Activated CD8-positive, alpha-beta memory T cell treated with anti-CD3 and anti-CD28 coated beads, Interleukin-2, amount 10 ng/mL, durations not matched to agents 7 days and 5 days (primary cell): Measurements from ENCODE around the gene ZCCHC2. TPM values are rescaled to one million over a fixed set of nuclear protein-coding genes. Genes with fewer than 3 reads are reported as not detected.

Source experiments
- ATAC-seq: fragments of 150-1000 bp; cut with Tn5 transposase; one replicate; pipeline ENCODE4 v1.10.0; 2021; ENCODE audit warnings: moderate library complexity
- CTCF ChIA-PET: fragments of 350-600 bp; sonication (Branson Sonifier 250); formaldehyde crosslinking; loops from one replicate; lab custom pipeline; 2021; ENCODE audit warnings: antibody characterized with exemption; lab: Charles Lee
- DNase-seq: peaks from one replicate; pipeline ENCODE4 v3.0.0-alpha.2; 2020
- H3K27ac Mint-ChIP-seq: one replicate; pipeline ENCODE4 v1.8.0; 2021; ENCODE audit warnings: mild to moderate bottlenecking, mixed read lengths
- H3K27me3 Mint-ChIP-seq: one replicate; pipeline ENCODE4 v1.8.0; 2021; ENCODE audit warnings: mixed read lengths
- H3K36me3 Mint-ChIP-seq: one replicate; pipeline ENCODE4 v1.8.0; 2021; ENCODE audit warnings: mild to moderate bottlenecking, mixed read lengths
- H3K4me1 Mint-ChIP-seq: one replicate; pipeline ENCODE4 v1.8.0; 2021; ENCODE audit warnings: mixed read lengths
- H3K4me3 Mint-ChIP-seq: one replicate; pipeline ENCODE4 v1.8.0; 2021; ENCODE audit warnings: mild to moderate bottlenecking, moderate library complexity, mixed read lengths
- H3K9me3 Mint-ChIP-seq: one replicate; pipeline ENCODE4 v1.8.0; 2022; ENCODE audit warnings: low read depth, mixed read lengths
- total RNA-seq, 2 experiments: library from RNA; stranded (reverse); gene quantifications; one replicate each; pipeline ENCODE4 v1.2.3, GENCODE V29; 2021

ZCCHC2 gene
- total RNA-seq, 2 experiments from 2014 or later = 45.7 to 71.8 TPM

- no peak overlapping the region for H3K27ac Mint-ChIP-seq
- DNase-seq = no peak
Measured at GRCh38 chr18:62555135-62555534, 32.3 kb downstream of the ZCCHC2 start.

GRCh38 chr18:62556397-62556796 lies 33.6 kb downstream of the ZCCHC2 start:
- peaks cover 13% of the 10 kb centered on the region for H3K4me1 Mint-ChIP-seq
- no peak overlapping the region for H3K4me3 Mint-ChIP-seq
- H3K36me3 Mint-ChIP-seq = peaks cover 74% of the 10 kb centered on the region
- CTCF ChIA-PET = interaction anchor here (0.6 to 1.2 kb wide), 4 partner anchors 12 to 131 kb away, joined by 3 read pairs; no protein-coding TSS in a partner anchor
- DNase-seq (no peak), ATAC-seq (no peak)
- no peaks in the 10 kb centered on the region for H3K9me3 Mint-ChIP-seq
- H3K27me3 Mint-ChIP-seq = no peaks in the 10 kb centered on the region
- no peak overlapping the region for H3K27ac Mint-ChIP-seq

More at GRCh38 chr18:62555135-62555534, 32.3 kb downstream of the ZCCHC2 start:
- ATAC-seq = no peak
- no peaks in the 10 kb centered on the region for H3K9me3 Mint-ChIP-seq
- peaks cover 74% of the 10 kb centered on the region for H3K36me3 Mint-ChIP-seq
- CTCF ChIA-PET = no interaction called here
- no peak overlapping the region for H3K4me3 Mint-ChIP-seq
- H3K27me3 Mint-ChIP-seq = no peaks in the 10 kb centered on the region
- H3K4me1 Mint-ChIP-seq = peaks cover 12% of the 10 kb centered on the region

DNA sequence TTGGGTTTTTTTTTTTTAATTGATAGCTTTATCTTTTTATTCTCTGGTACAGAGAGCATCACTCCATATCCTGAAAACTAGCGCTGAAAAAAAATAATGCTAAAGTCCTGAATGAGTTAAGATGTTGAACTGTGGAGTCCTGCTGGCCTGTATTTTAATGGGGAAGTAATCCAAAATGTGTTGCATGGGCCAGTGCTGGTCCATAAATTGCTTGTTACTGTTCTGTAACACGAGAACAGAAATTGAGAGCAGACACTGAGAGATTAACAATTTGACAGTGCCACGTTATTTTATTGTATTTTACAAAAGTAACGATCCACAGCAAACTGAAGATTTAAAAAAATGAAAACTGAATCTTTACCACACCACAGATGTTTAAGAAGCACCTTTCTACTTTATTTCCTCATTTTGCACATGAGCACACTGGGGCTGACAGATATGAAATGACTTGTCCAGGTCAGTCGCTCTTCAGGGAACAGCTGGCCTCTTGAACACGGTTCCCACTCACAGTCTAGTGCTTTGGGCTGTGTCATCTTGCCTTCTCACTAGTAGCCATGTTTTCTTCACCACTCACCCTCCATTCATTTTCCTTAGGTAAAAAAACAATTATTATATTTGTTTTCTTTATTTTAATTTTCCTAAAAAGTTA lies 35.3 kb downstream of the ZCCHC2 start:
- no peak for DNase-seq
- no peaks in the 10 kb centered on the region for H3K27me3 Mint-ChIP-seq
- CTCF ChIA-PET = no interaction called here
- no peak overlapping the region for H3K27ac Mint-ChIP-seq
- H3K4me1 Mint-ChIP-seq = peaks cover 13% of the 10 kb centered on the region
- no peak overlapping the region for H3K4me3 Mint-ChIP-seq
- peaks cover 77% of the 10 kb centered on the region for H3K36me3 Mint-ChIP-seq
- H3K9me3 Mint-ChIP-seq = no peaks in the 10 kb centered on the region
- no peak for ATAC-seq

DNA sequence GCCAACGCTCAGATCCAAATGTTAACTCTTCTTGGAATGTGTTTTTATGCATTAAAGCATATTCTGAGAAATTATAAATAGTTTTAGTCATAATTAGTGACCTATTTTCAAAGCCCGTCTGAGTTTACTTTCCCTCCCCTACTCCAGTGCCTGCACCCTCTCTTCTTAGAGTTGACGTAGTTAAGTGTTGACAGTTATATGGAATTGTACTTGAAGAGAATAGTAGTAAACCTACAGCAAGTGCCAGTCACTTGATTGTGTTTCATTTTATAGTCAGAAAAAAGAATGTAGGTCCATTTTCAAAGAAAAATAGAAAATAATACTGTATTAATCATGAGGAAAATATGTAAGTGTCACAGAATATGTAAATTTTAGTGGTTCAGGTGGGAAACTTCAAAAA lies 41.2 kb downstream of the ZCCHC2 start:
- ATAC-seq = no peak
- Mint-ChIP-seq H3K4me1 (peaks cover 4% of the 10 kb centered on the region), H3K27ac (peak overlapping the region; percentile 11), H3K4me3 (no peak overlapping the region), H3K36me3 (peaks cover 86% of the 10 kb centered on the region), H3K27me3 (no peaks in the 10 kb centered on the region), H3K9me3 (no peaks in the 10 kb centered on the region)
- DNase-seq = no peak
- CTCF ChIA-PET = no interaction called here

- no peak for ATAC-seq
- no peak for DNase-seq
- Mint-ChIP-seq H3K4me1 (peaks cover 8% of the 10 kb centered on the region), H3K27me3 (no peaks in the 10 kb centered on the region), H3K27ac (no peak overlapping the region), H3K36me3 (peaks cover 88% of the 10 kb centered on the region), H3K9me3 (peaks cover 4% of the 10 kb centered on the region), H3K4me3 (no peak overlapping the region)
- CTCF ChIA-PET = no interaction called here
Measured at GRCh38 chr18:62566199-62566598, 43.4 kb downstream of the ZCCHC2 start.

DNA sequence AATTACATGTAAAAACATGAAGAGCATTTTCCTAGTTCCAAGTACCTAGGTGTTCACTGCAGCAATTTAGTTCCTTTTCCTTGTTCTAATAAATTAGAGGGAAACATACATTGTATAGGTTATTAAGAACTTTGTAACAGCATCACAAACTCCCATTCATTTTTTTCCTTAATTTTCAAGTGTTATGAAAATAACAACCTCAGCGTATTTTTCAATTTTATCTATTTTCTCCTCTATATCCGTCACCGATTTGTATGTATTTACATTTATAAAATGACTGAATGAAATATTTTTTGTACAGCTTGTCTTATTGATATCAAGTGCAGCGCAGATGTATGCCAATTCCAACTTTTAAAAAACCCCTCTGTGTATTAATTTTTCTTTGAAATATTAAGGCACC lies 44.0 kb downstream of the ZCCHC2 start:
- DNase-seq = no peak
- Mint-ChIP-seq H3K9me3 (peaks cover 4% of the 10 kb centered on the region), H3K36me3 (peaks cover 88% of the 10 kb centered on the region), H3K27ac (no peak overlapping the region), H3K4me3 (no peak overlapping the region), H3K27me3 (no peaks in the 10 kb centered on the region), H3K4me1 (peaks cover 14% of the 10 kb centered on the region)
- CTCF ChIA-PET = no interaction called here
- ATAC-seq = no peak

GRCh38 chr18:62569081-62569655 lies 46.3 kb downstream of the ZCCHC2 start:
- no peak for DNase-seq
- CTCF ChIA-PET = interaction anchor here (0.8 to 1.2 kb wide), 2 partner anchors 13 to 14 kb away, joined by 3 to 4 read pairs; no protein-coding TSS in a partner anchor
- no peak overlapping the region for H3K4me3 Mint-ChIP-seq
- H3K27ac Mint-ChIP-seq = no peak overlapping the region
- no peaks in the 10 kb centered on the region for H3K27me3 Mint-ChIP-seq
- peaks cover 4% of the 10 kb centered on the region for H3K9me3 Mint-ChIP-seq
- H3K36me3 Mint-ChIP-seq = peaks cover 89% of the 10 kb centered on the region
- no peak for ATAC-seq
- H3K4me1 Mint-ChIP-seq = peaks cover 23% of the 10 kb centered on the region

- CTCF ChIA-PET = interaction anchor here (2.1 kb wide), 1 partner anchor 12 kb away, joined by 9 read pairs; no protein-coding TSS in a partner anchor
- no peak overlapping the region for H3K4me3 Mint-ChIP-seq
- peaks cover 4% of the 10 kb centered on the region for H3K9me3 Mint-ChIP-seq
- DNase-seq (no peak), ATAC-seq (no peak)
- no peaks in the 10 kb centered on the region for H3K27me3 Mint-ChIP-seq
- H3K27ac Mint-ChIP-seq = peak overlapping the region; percentile 30
- H3K4me1 Mint-ChIP-seq = peaks cover 36% of the 10 kb centered on the region
- H3K36me3 Mint-ChIP-seq = peaks cover 93% of the 10 kb centered on the region
Measured at GRCh38 chr18:62571037-62571436, 48.2 kb downstream of the ZCCHC2 start.

GRCh38 chr18:62571648-62572047 lies 48.8 kb downstream of the ZCCHC2 start:
- H3K27me3 Mint-ChIP-seq = no peaks in the 10 kb centered on the region
- H3K4me3 Mint-ChIP-seq = no peak overlapping the region
- DNase-seq (no peak), ATAC-seq (peak; percentile 16)
- CTCF ChIA-PET = interaction anchor here (2.1 kb wide), 1 partner anchor 12 kb away, joined by 9 read pairs; no protein-coding TSS in a partner anchor
- peaks cover 42% of the 10 kb centered on the region for H3K4me1 Mint-ChIP-seq
- peaks cover 93% of the 10 kb centered on the region for H3K36me3 Mint-ChIP-seq
- H3K9me3 Mint-ChIP-seq = peaks cover 4% of the 10 kb centered on the region
- H3K27ac Mint-ChIP-seq = peak overlapping the region; percentile 30

GRCh38 chr18:62572456-62572855 lies 49.6 kb downstream of the ZCCHC2 start:
- Mint-ChIP-seq H3K4me1 (peaks cover 49% of the 10 kb centered on the region), H3K4me3 (no peak overlapping the region), H3K9me3 (peaks cover 4% of the 10 kb centered on the region), H3K27ac (no peak overlapping the region), H3K27me3 (no peaks in the 10 kb centered on the region), H3K36me3 (peaks cover 94% of the 10 kb centered on the region)
- ATAC-seq (no peak), DNase-seq (no peak)
- CTCF ChIA-PET = interaction anchor here (1.2 to 2.1 kb wide), 2 partner anchors 11 kb away, joined by 4 to 9 read pairs; no protein-coding TSS in a partner anchor

DNA sequence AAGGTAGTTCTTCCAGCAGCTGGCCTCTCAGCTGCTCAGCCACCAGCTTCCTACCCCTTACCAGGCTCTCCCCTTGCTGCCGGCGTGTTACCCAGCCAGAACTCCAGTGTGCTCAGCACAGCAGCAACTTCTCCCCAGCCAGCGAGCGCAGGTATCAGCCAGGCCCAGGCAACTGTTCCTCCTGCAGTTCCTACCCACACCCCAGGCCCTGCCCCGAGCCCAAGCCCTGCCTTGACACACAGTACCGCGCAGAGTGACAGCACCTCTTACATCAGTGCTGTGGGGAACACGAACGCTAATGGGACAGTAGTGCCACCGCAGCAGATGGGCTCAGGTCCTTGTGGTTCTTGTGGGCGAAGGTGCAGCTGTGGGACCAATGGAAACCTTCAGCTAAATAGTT lies 52.0 kb downstream of the ZCCHC2 start:
- CTCF ChIA-PET = interaction anchor here (1.0 kb wide), 1 partner anchor 9 kb away, joined by 4 read pairs; no protein-coding TSS in a partner anchor
- DNase-seq (no peak), ATAC-seq (no peak)
- Mint-ChIP-seq H3K27ac (no peak overlapping the region), H3K9me3 (peaks cover 4% of the 10 kb centered on the region), H3K36me3 (peaks cover 90% of the 10 kb centered on the region), H3K4me3 (no peak overlapping the region), H3K4me1 (peaks cover 49% of the 10 kb centered on the region), H3K27me3 (no peaks in the 10 kb centered on the region)

DNA sequence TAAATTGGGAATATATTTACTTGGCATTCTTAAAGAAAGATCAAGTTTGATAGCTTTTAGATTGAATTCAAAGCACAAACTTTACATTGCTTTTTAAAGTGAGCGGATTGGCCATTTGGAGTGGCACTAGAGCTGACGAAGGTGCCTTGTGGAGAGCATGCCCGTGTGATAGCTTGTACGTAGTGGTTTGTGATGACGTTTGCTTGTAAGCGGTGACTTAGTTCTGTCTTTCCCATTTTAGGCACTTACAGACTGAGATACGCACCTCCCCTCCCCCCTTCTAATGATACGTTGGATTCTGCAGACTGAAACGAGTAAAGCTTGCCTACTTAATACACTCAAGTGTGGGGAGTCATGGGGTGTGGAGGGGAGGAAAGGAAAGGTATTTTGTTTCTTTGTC lies 53.4 kb downstream of the ZCCHC2 start:
- Mint-ChIP-seq H3K9me3 (no peaks in the 10 kb centered on the region), H3K4me1 (peaks cover 41% of the 10 kb centered on the region), H3K4me3 (no peak overlapping the region), H3K27me3 (no peaks in the 10 kb centered on the region), H3K36me3 (peaks cover 80% of the 10 kb centered on the region), H3K27ac (peak overlapping the region; percentile 7)
- no peak for DNase-seq
- CTCF ChIA-PET = interaction anchor here (0.9 kb wide), 1 partner anchor 24 kb away, joined by 3 read pairs; no protein-coding TSS in a partner anchor
- no peak for ATAC-seq

DNA sequence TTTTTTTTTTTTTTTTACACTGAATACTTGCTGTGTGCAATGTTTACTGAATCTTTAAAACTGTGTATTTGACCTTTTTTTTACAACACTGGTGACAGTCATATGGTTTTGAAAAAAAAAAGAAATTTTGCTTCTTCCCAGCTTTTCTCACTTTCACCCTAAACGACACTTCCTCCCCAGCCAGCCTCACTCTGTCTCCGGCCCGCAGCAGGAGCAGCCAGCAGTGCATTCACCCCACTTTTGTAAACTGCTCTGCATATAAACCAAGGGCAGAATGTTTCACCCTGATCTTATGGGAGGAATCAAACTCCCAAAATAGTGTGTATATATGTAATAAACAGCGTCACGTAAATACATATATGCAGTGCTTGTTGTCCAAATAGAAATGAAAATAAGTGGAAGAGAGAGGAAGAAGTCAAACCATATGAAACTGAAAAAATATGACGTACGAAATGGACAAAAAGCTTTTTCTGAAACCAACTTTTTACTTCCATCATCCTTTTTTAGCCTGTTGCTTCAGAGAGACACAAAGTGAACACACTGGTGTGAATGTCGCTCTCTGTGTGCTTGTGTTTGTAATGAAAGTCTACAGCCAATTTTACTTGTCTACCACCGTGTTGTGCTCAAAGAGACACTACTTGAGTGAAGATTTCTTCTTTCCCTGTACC lies 54.2 kb downstream of the ZCCHC2 start:
- H3K27ac Mint-ChIP-seq = no peak overlapping the region
- H3K4me1 Mint-ChIP-seq = peaks cover 36% of the 10 kb centered on the region
- H3K36me3 Mint-ChIP-seq = peaks cover 76% of the 10 kb centered on the region
- H3K9me3 Mint-ChIP-seq = no peaks in the 10 kb centered on the region
- CTCF ChIA-PET = interaction anchor here (1.4 kb wide), 1 partner anchor 9 kb away, joined by 6 read pairs; no protein-coding TSS in a partner anchor
- ATAC-seq = no peak
- H3K4me3 Mint-ChIP-seq = no peak overlapping the region
- H3K27me3 Mint-ChIP-seq = no peaks in the 10 kb centered on the region
- no peak for DNase-seq
